Endothelial cell of hepatic sinusoid (primary cell): Measurements from ENCODE around the gene SAMD4A.

Experiments used
- in situ Hi-C: cut with HindIII; loops from 2 replicates; pipeline ENCODE4 v1.10.0; 2017; ENCODE audit warnings: low sequenced_read_pairs

The SAMD4A gene

DNA sequence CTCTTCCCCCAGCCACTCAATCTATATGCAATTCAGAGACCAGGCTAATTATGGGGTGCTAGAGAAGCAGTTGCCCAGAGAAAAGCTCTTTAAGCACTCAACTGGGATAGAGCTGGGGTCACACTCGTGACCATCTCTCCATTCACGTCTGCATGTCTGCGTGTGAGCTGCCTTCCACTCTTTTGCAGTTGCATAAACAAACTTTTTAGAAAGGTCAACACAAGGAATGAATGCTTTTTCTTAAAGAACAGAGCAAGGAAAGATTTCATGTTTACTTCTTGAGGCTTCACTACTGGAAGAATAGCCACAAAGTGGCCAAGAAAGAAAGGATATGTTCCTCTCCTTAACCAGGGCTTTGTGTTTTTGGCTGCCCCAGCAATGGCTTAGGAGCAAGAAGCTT lies 151.1 kb downstream of the SAMD4A start:
- in situ Hi-C loops = no loop called here

- in situ Hi-C loops = no loop called here
Observed at GRCh38 chr14:54719406-54719805, 152.5 kb downstream of the SAMD4A start.

DNA sequence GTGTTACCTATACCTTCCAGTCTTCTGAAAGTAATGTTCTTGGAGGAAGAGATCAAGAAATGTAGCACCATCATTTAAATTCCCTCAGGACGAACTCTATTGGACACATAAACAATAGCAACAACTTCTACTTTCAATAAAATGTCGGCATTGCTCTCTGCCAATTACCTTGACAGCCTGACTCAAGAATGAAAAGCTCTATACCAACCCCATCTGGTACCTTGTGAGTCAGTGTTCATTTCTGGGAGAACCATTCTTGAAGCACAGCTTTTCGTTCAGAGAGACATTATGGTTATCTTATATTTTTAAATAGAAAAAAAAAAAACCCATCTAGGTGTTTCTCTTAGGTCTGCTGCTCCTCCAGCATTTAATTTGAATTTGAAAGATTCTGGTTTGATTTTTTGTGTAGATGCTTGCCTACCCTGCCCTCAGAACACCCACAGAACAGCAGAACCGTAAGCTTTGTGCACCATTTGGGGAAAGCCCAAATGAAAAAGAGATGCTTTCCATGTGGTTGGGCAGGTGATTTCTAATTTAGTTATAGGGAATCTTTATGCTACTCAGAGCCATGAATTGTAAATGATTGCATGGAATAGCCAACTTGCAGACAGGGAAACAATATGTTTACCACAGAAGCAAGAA lies 156.0 kb downstream of the SAMD4A start:
- in situ Hi-C loops = no loop called here

DNA sequence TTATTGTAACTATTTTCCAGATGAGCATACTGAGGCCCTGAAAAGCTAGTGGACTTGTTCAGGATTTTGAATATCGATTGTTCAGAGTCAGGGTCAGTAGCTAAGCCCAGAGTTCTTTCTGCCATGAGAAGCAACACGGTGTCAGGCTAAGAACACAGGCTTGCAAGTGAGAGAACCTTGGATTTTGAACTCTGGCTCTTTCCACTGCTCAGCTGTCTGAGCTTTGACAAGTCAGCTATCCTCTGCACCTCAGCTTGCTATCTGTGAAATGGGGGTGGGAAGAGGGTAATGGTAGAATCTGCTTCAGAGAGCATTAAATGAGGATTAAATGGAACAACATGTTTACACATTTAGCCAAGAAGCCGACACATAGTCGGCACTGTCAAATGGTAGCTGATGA lies 157.2 kb downstream of the SAMD4A start:
- in situ Hi-C loops = no loop called here

DNA sequence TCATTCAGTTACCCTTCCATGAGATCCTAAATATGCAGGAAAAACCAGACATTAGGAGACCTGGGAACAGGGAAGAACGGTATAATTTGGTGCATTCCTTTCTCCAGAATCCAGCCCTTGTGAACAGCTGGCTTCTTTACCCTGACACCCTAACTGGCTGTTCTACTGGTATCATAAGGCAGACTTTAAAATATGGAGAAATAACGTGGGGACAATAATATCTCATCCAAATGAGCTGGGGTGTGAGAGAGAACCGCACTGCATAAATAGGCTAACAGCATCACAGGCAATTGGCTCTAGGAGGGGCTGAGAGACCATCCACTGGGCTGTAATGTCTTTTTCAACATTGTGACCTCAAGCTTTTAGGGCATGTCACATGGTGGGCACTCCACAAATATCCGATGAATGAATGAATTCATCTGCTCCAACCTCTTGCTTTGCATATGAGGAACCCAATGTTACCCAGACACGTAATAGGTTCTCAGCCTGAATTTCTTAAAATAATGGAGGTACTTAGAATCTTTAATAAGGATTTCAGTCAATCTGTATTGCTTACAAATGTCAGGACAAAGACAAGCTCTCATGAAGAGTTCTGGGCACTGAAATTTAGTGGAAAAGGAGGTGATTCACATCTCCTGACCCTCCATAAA lies 157.9 kb downstream of the SAMD4A start:
- in situ Hi-C loops = loop anchor here (5.0 kb wide), 1 partner anchor 82 kb away; no protein-coding TSS in a partner anchor

- in situ Hi-C loops = loop anchor here (5.0 kb wide), 1 partner anchor 84 kb away; no protein-coding TSS in a partner anchor
Observed at GRCh38 chr14:54725998-54726397, 159.1 kb downstream of the SAMD4A start.

- in situ Hi-C loops = loop anchor here (5.0 kb wide), 1 partner anchor 86 kb away; no protein-coding TSS in a partner anchor
Observed at GRCh38 chr14:54727929-54728328, 161.0 kb downstream of the SAMD4A start.

- in situ Hi-C loops = loop anchor here (5.0 kb wide), 1 partner anchor 87 kb away; no protein-coding TSS in a partner anchor
Observed at GRCh38 chr14:54728700-54729527, 162.0 kb downstream of the SAMD4A start.

DNA sequence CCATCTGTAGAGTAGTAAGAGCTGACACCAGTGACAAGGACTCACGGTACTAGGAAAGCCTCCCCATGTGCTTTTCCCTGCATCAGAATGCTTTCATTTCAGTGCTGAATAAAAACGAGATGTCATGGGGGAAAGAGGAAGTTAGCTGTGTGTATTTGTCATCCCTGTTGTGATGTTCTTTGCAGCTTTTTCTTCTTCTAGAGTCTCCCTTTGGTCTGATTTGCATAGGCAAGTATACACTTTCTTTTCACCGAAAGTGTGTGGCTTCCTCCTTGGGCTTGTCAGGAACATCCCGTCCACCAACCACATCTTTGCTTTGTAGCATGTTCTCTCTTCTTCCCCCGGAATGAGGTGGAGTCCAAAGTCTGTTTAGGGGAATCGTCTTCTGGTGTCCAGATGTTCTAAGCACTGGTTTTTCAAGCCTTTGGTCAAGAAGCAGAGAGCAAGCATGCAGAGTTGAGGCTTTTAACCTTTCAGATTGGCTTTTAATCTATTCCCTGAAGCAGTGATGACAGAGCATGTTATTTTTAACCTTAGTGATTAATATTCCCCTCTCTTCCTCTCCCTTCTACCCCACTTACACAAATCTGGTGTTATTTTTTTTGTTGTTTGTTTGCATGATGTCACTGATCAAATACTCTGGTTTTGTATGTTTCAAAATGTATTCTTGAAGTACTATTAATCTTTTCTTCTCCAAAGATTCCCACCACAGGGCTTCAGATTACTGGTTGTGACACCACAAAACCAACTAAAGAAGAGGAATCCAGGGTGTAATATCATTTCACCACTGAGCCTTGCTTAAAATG lies 163.4 kb downstream of the SAMD4A start:
- in situ Hi-C loops = loop anchor here (5.0 kb wide), 1 partner anchor 87 kb away; no protein-coding TSS in a partner anchor

DNA sequence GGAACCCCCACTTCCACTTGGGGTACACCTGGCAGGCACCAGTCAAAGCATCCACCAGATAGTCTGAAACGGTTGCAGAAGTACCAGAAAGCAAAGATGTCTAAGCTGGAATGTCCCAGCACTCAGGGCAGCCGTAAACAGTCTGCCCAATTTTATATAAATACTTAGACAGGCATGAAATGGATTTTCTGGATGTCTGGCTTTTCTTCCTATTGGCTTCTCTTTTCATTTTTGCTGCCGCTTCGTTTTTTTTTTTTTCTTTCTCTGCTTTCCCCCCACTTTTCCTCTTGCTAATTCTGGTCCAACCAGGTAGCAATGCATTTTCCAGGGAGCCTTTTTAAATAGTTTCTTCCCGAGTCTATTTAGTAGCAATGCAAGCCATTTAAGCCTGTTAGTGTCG lies 168.0 kb downstream of the SAMD4A start:
- in situ Hi-C loops = loop anchor here (5.0 kb wide), 1 partner anchor 82 kb away; no protein-coding TSS in a partner anchor

DNA sequence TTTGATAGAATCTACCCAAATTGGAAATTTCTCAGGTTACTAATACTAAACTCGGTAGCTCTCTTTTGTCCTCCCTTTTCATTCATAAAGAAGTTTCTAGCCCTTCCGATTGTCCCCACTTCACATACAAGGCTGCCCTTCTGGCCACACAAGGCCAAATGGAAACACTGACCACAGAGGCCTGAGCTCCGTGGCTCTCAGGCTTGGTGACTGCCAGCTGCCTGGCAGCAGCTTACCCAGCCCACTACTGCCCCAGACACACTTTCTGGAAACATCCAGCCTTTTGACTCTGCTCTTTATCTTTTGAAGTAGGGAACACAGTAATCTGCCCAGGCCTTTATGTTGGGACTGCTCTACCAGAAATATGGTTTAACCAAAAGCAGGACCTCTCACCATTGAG lies 168.5 kb downstream of the SAMD4A start:
- in situ Hi-C loops = no loop called here

DNA sequence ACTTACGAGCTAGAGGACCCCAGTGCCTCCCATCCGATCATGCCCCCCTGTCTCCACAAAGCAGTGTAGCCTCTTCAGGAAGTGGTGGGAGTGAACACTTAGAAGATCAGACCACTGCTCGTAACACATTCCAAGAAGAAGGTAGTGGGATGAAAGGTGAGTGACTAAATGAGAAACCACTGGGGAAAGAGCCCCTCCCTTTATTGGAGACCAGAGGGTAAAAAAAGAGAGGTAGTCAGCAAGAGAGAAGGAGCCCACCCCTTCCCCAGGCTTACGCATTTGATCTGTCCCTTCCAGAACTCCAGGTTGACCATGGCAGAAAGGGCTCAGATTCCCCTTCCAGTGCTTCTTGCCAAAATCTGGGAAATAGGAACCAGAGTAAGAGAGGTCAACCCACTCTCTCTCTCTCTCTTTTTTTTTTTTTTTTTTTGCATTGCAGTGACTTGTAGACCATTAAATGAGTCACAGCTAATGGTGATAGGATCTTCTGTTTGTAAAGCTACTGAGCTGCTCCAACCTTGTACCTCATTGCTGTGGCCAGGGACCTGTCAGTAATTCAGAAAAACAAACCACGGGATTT lies 170.3 kb downstream of the SAMD4A start:
- in situ Hi-C loops = no loop called here

- in situ Hi-C loops = no loop called here
Observed at GRCh38 chr14:54738009-54738408, 171.1 kb downstream of the SAMD4A start.

DNA sequence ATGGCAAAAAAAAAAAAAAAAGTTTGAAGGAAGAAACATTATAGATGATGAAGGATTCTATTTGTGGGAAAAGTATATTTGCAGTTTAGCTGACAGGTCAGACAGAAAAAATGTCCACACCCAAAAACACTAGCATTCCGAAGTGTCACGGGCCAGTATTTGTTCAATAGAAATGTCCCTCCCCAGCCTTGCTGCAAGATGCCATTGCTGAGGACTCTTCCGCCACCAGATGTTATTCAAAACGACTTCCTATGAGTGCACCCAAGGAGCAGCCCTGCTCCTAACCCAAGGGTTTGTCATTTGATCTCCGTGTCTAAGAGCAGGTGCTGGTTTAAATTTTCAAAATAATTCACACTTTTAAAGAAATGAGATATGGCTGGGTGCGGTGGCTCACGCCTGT lies 172.6 kb downstream of the SAMD4A start:
- in situ Hi-C loops = no loop called here

DNA sequence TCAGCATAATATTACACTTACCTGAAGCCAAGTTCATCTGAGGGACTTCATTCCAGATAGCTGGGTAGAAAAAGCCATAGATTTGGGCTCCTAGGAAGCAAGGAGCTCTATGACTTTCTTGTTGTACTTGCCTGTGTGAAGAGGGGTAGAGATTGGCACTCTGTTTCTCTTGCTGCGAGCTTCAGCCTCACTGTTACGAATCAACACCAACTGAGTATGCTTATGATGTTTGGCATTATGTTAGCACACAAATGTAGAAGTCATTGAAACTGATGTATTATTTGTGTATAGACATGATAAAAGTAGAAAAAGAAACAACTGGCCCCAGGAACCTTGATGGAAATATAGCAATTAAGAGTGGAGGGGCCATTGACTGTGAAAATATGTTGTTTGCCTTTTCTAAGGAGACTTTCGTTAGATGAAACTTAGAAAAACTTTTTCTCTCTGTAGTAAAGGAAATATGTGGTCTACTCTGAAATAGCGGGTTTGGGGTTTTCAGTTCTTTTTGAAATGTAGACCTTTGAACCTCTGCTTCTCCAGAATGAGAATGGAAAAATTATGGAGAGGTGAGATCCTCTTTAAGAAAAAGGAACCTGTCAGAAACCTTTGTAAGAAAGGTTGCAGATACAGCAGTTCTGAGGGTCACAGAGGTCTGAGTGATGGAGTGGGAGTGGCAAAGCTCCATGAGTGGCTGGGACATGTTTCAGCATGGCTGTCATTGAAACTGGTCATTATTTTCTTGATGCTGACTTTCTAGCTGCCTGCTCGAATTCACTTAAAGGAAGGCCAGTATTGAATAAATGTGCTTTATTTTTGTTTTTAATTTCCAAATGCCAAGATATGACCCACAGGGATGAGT lies 175.8 kb downstream of the SAMD4A start:
- in situ Hi-C loops = loop anchor here (5.0 kb wide), 2 partner anchors 35 to 45 kb away; no protein-coding TSS in a partner anchor

DNA sequence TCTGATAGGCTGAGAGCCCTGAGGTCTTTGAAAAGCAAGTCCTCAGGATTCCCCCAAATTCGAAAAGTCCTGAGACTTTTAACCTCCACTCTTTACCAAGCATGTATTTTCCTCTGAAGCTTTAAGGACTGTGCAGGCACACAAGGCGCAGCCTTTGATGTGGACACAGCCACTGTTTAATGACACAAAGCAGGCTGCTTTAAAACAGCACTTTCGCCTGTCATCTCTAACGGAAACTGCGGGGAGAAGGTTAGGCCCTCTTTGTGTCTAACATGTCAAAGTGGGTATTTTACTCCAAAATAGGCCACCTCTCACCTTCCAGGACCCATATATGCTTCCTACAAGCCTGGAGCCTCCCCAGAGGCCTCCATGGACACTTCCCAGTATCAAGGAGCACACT lies 176.5 kb downstream of the SAMD4A start:
- in situ Hi-C loops = loop anchor here (5.0 kb wide), 2 partner anchors 34 to 46 kb away; no protein-coding TSS in a partner anchor

- in situ Hi-C loops = no loop called here
Observed at GRCh38 chr14:54746019-54746418, 179.1 kb downstream of the SAMD4A start.

DNA sequence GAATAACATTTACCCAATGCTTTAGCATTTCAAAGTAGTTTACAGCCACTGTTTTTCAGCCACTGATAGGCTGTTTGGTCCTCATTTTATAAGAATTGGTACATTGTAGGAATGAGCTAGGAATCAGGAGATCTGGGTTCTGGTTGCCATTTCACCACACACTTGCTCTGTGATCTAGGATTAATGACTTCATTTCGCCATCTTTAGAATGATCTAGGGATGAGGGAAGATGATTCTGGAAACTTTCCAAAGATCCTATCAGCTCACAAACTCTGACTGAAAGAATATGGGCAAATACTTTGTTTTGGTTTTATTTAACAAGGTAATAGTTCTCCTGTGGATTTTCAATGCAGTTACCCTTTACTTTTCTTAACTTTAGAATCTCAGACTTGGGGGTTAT lies 180.7 kb downstream of the SAMD4A start:
- in situ Hi-C loops = no loop called here

DNA sequence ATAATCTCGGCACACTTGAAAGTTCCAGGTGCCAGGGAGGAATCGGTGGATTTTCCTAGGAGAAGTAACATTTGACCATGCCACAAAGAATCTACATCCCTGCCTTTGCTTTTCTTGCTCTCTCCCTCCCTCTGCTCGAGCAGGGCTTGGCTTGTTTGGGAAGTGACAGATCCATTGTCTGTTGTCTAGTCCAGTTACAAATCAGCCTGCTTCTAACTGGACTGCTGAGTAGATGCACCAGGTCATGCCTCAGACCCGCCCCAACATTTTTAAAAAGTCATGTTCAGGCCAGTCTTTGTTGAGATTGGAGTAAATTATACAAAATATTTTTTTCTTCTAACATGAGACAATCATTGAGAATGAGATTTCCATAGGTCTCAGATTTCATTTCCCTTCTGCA lies 182.3 kb downstream of the SAMD4A start:
- in situ Hi-C loops = no loop called here
